Fibroblast of lung (primary cell): ENCODE results near the gene EFNA1. TPM values are rescaled to one million over a fixed set of nuclear protein-coding genes. Genes with fewer than 3 reads are reported as not detected.
A peak's percentile ranks its signal among the peaks of the same experiment; 100 is the strongest.

ENCODE experiments used
- DNase-seq, 2 donors: peaks; one replicate each; pipeline versions ENCODE4 v3.0.0 to v3.0.0-alpha.2; 2010; ENCODE audit warnings: low read depth in 2 of 2
- H2AFZ ChIP-seq: 2 replicates; pipeline ENCODE4 v1.5.1; 2012; ENCODE audit warnings: low read length, control low read depth, inconsistent platforms
- H3K27ac ChIP-seq: 2 replicates; pipeline ENCODE4 v1.5.1; 2011; ENCODE audit warnings: low read length, control low read depth; ENCODE audit not compliant: insufficient read depth
- H3K27me3 ChIP-seq: 2 replicates; pipeline ENCODE4 v1.5.1; 2011; ENCODE audit warnings: mild to moderate bottlenecking, low read length; ENCODE audit not compliant: control insufficient read depth, insufficient read depth
- H3K36me3 ChIP-seq: 2 replicates; pipeline ENCODE4 v1.5.1; 2011; ENCODE audit warnings: low read length; ENCODE audit not compliant: control insufficient read depth, insufficient read depth
- H3K4me1 ChIP-seq: 2 replicates; pipeline ENCODE4 v1.5.1; 2011; ENCODE audit warnings: low read length; ENCODE audit not compliant: control insufficient read depth, insufficient read depth; ENCODE audit errors: extremely low read depth
- H3K4me2 ChIP-seq: 2 replicates; pipeline ENCODE4 v1.5.1; 2011; ENCODE audit warnings: low read length, control low read depth; ENCODE audit not compliant: insufficient read depth; ENCODE audit errors: extremely low read depth
- H3K4me3 ChIP-seq, 4 experiments: fragments of 200-600 bp in 1 of 4; sonication (generic) in 1 of 4; replicated peaks in 1 of 4; 2 replicates each; pipeline ENCODE4 v1.5.1; 2011 to 2016; ENCODE audit warnings: low read length in 4 of 4, low read depth in 3 of 4, mild to moderate bottlenecking in 3 of 4, control low read depth in 2 of 4, inconsistent platforms in 1 of 4, mixed read lengths in 1 of 4; ENCODE audit not compliant: insufficient read depth in 1 of 4; ENCODE audit errors: control extremely low read depth in 1 of 4
- H3K79me2 ChIP-seq: 2 replicates; pipeline ENCODE4 v1.5.1; 2012; ENCODE audit warnings: mild to moderate bottlenecking, low read length, inconsistent platforms; ENCODE audit not compliant: control insufficient read depth, insufficient read depth
- H3K9ac ChIP-seq: 2 replicates; pipeline ENCODE4 v1.5.1; 2011; ENCODE audit warnings: mild to moderate bottlenecking, low read length, control low read depth; ENCODE audit not compliant: insufficient read depth
- H3K9me3 ChIP-seq: 2 replicates; pipeline ENCODE4 v1.5.1; 2012; ENCODE audit warnings: low read depth, low read length; ENCODE audit not compliant: control insufficient read depth, insufficient read depth
- H4K20me1 ChIP-seq: 2 replicates; pipeline ENCODE4 v1.5.1; 2011; ENCODE audit warnings: low read length; ENCODE audit not compliant: control insufficient read depth, insufficient read depth; ENCODE audit errors: extremely low read depth
- EZH2 ChIP-seq: IDR thresholded peaks from 2 replicates; pipeline ENCODE4 v1.5.1; 2012; ENCODE audit warnings: low read length, control low read depth, mild to moderate bottlenecking; ENCODE audit errors: missing control alignments
- polyA plus RNA-seq, 2 donors: library from polyadenylated mRNA; depleted of rRNA in 1 of 2; stranded (reverse) in 1 of 2; unstranded in 1 of 2; fragments of >200 nt; gene quantifications; 2 replicates each; pipeline ENCODE4 v1.2.1, GENCODE V29; 2011 to 2012; ENCODE audit warnings: missing spikeins in 1 of 2
- total RNA-seq: library from RNA; depleted of rRNA; stranded (reverse); fragments of >200 nt; gene quantifications from 2 replicates; pipeline ENCODE4 v1.2.1, GENCODE V29; 2014
- TF ChIP-seq, protein P1 (sequence below), 2 donors: IDR thresholded peaks in 1 of 2; conservative IDR thresholded peaks in 1 of 2; 1 replicate in 1 of 2; 2 replicates in 1 of 2; pipeline ENCODE4 v1.5.1; 2011 to 2012; ENCODE audit warnings: low read length in 2 of 2, control low read depth in 1 of 2, inconsistent platforms in 1 of 2, low read depth in 1 of 2, mild to moderate bottlenecking in 1 of 2

Gene EFNA1
- total and polyA plus RNA-seq, 2 donors (not counting 1 experiment from before 2014, with no cell fraction given), result 0.07 TPM; not detected in 1

DNA sequence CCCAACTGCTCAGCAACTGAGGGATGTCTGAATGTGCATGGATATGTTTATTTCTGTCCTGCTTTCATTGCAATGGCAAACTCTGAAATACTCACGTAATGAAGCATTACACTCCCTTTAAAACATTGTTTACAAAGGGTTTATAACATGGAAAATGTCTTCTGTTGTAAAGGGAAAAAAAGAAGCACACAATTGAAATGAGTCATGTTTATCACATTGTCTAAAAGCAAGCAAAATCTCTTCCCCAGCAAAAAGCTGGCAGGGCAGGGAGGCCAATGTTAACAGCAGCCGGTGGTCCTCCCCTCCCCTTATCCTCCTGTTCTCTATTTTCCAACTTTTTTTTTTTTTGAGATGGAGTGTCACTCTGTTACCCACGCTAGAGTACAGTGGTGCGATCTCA is 3.9 kb upstream of the EFNA1 start:
- Histone ChIP-seq H3K36me3 (no peaks in the 10 kb centered on the region), H3K9ac (no peak overlapping the region), H4K20me1 (no peaks in the 10 kb centered on the region), H3K27ac (no peak overlapping the region), H3K79me2 (no peaks in the 10 kb centered on the region), H3K4me3 (no peak overlapping the region), H3K9me3 (no peaks in the 10 kb centered on the region), H2AFZ (no peak overlapping the region), H3K4me1 (peaks cover 2% of the 10 kb centered on the region), H3K4me2 (no peak overlapping the region), H3K27me3 (peaks cover 51% of the 10 kb centered on the region)
- no peak for DNase-seq
- TF ChIP-seq, protein P1, sequence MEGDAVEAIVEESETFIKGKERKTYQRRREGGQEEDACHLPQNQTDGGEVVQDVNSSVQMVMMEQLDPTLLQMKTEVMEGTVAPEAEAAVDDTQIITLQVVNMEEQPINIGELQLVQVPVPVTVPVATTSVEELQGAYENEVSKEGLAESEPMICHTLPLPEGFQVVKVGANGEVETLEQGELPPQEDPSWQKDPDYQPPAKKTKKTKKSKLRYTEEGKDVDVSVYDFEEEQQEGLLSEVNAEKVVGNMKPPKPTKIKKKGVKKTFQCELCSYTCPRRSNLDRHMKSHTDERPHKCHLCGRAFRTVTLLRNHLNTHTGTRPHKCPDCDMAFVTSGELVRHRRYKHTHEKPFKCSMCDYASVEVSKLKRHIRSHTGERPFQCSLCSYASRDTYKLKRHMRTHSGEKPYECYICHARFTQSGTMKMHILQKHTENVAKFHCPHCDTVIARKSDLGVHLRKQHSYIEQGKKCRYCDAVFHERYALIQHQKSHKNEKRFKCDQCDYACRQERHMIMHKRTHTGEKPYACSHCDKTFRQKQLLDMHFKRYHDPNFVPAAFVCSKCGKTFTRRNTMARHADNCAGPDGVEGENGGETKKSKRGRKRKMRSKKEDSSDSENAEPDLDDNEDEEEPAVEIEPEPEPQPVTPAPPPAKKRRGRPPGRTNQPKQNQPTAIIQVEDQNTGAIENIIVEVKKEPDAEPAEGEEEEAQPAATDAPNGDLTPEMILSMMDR (conservative IDR thresholded peaks at IDR 0.05 in 1 of 2, IDR thresholded peaks at IDR 0.05 in 1 of 2; ENCODE audit: low read depth in 1 of 2, low read length in 2 of 2), result no peak
- TF ChIP-seq EZH2, result no peak

GRCh38 chr1:155124503-155125463 is 2.9 kb upstream of the EFNA1 start:
- Histone ChIP-seq H3K4me3 (no peak overlapping the region), H4K20me1 (no peaks in the 10 kb centered on the region), H3K4me1 (peaks cover 2% of the 10 kb centered on the region), H3K4me2 (no peak overlapping the region), H3K36me3 (no peaks in the 10 kb centered on the region), H3K79me2 (no peaks in the 10 kb centered on the region), H3K27me3 (peaks cover 60% of the 10 kb centered on the region), H3K9me3 (no peaks in the 10 kb centered on the region), H3K27ac (no peak overlapping the region), H2AFZ (no peak overlapping the region), H3K9ac (no peak overlapping the region)
- peak in 1 of 2 donors; percentile 29 for DNase-seq
- TF ChIP-seq, protein P1 (conservative IDR thresholded peaks at IDR 0.05 in 1 of 2, IDR thresholded peaks at IDR 0.05 in 1 of 2; ENCODE audit: low read depth in 1 of 2, low read length in 2 of 2), result no peak
- TF ChIP-seq EZH2, result no peak

DNA sequence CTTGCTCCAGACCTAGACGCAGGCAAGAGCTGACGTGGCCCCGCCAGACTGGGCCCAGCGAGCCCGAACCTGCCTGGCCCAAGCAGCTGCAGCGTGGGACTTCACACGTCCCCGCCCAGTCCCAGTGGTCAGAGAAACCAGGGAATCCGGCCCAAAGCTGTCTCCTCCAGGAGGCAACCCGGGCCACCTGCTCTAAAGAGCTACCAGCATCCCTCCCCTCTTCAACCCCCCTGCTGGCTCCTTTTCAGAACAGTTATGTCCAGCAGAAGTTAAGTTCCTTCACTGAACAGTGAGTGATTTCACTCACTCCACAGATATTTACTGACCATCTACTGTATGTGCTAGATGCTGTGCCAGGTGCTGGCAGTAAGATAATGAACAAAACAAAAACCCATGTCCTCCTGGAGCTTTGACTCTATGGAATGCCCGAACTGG is 2.1 kb upstream of the EFNA1 start:
- Histone ChIP-seq H3K4me2 (no peak overlapping the region), H3K9me3 (no peaks in the 10 kb centered on the region), H2AFZ (no peak overlapping the region), H4K20me1 (no peaks in the 10 kb centered on the region), H3K9ac (no peak overlapping the region), H3K4me1 (peaks cover 2% of the 10 kb centered on the region), H3K79me2 (no peaks in the 10 kb centered on the region), H3K27me3 (peaks cover 55% of the 10 kb centered on the region), H3K4me3 (no peak overlapping the region), H3K27ac (no peak overlapping the region), H3K36me3 (no peaks in the 10 kb centered on the region)
- DNase-seq, result no peak
- TF ChIP-seq EZH2, result no peak
- TF ChIP-seq, protein P1 (conservative IDR thresholded peaks at IDR 0.05 in 1 of 2, IDR thresholded peaks at IDR 0.05 in 1 of 2; ENCODE audit: low read depth in 1 of 2, low read length in 2 of 2), result no peak
